Measurements from ENCODE around the gene HSPB8. TPM values are rescaled to one million over a fixed set of nuclear protein-coding genes. Genes with fewer than 3 reads are reported as not detected.
A peak's percentile ranks its signal among the peaks of the same experiment; 100 is the strongest.

Gene HSPB8
- total and polyA plus RNA-seq, 7 donors, result 2.1 to 485 (median 311) TPM

- peak overlapping the region; percentile 70 to 99 (median 82) for H3K27ac ChIP-seq
- intact Hi-C loops (cut with DNase I), result loop anchor here (5.0 kb wide), 1 partner anchor 208 kb away; no protein-coding TSS in a partner anchor
These were observed 26.0 kb downstream of the HSPB8 start for GRCh38 chr12:119204671-119205285.

GRCh38 chr12:119206348-119207062 is 27.8 kb downstream of the HSPB8 start:
- no peaks in the 10 kb centered on the region for H3K27me3 ChIP-seq
- H3K36me3 ChIP-seq, result no peaks in the 10 kb centered on the region
- peaks cover 0 to 75% (median 52%) of the 10 kb centered on the region in 4 donors for H3K4me1 ChIP-seq
- peak; percentile 78 for DNase-seq
- no peaks in the 10 kb centered on the region for H3K9me3 ChIP-seq
- no peak overlapping the region for H3K4me3 ChIP-seq
- intact Hi-C loops (cut with DNase I), result loop anchor here (2.0 to 5.0 kb wide), 2 partner anchors 114 to 206 kb away; no protein-coding TSS in a partner anchor
- TF ChIP-seq EP300 (IDR thresholded peaks at IDR 0.05), result peak in 3 of 4 donors; percentile 4 to 36 (median 34)
- TF ChIP-seq POLR2AphosphoS5 (IDR thresholded peaks at IDR 0.05), result peak; percentile 35 to 81 (median 62)
- TF ChIP-seq POLR2A (IDR thresholded peaks at IDR 0.05), result no peak
- TF ChIP-seq CTCF (IDR thresholded peaks at IDR 0.05), result peak in 3 of 4 experiments; percentile 11 to 28 (median 14)
- peak overlapping the region; percentile 70 to 99 (median 82) for H3K27ac ChIP-seq
- WGBS, 2 donors, result 36 to 60% methylated on average over 8 of the region's 8 CpGs

More at GRCh38 chr12:119204671-119205285, 26.0 kb downstream of the HSPB8 start:
- Histone ChIP-seq H3K36me3 (no peaks in the 10 kb centered on the region), H3K4me1 (peaks cover 0 to 91% (median 59%) of the 10 kb centered on the region in 4 donors), H3K9me3 (no peaks in the 10 kb centered on the region), H3K27me3 (no peaks in the 10 kb centered on the region), H3K4me3 (no peak overlapping the region)
- peak; percentile 79 for DNase-seq
- TF ChIP-seq POLR2AphosphoS5 (IDR thresholded peaks at IDR 0.05), result no peak
- TF ChIP-seq POLR2A (IDR thresholded peaks at IDR 0.05), result no peak
- TF ChIP-seq EP300 (IDR thresholded peaks at IDR 0.05), result no peak
- WGBS, 2 donors, result 72 to 77% methylated on average over 7 of the region's 7 CpGs

GRCh38 chr12:119207063-119207560 is 28.4 kb downstream of the HSPB8 start:
- WGBS, 2 donors, result 87 to 92% methylated on average over 2 of the region's 2 CpGs
- intact Hi-C loops (cut with DNase I), result loop anchor here (2.0 to 5.0 kb wide), 2 partner anchors 114 to 205 kb away; no protein-coding TSS in a partner anchor
- H3K4me1 ChIP-seq, result peaks cover 0 to 72% (median 52%) of the 10 kb centered on the region in 4 donors
- H3K27ac ChIP-seq, result peak overlapping the region; percentile 70 to 99 (median 82)
- H3K36me3 ChIP-seq, result no peaks in the 10 kb centered on the region
- H3K4me3 ChIP-seq, result no peak overlapping the region
- H3K27me3 ChIP-seq, result no peaks in the 10 kb centered on the region
- no peak for TF ChIP-seq CTCF (IDR thresholded peaks at IDR 0.05)
- no peak for TF ChIP-seq EP300 (IDR thresholded peaks at IDR 0.05)
- TF ChIP-seq POLR2A (IDR thresholded peaks at IDR 0.05), result no peak
- no peak for TF ChIP-seq POLR2AphosphoS5 (IDR thresholded peaks at IDR 0.05)
- H3K9me3 ChIP-seq, result no peaks in the 10 kb centered on the region
- no peak for DNase-seq

- Histone ChIP-seq H3K27ac (peak overlapping the region; percentile 70 to 99 (median 82)), H3K4me3 (no peak overlapping the region), H3K36me3 (no peaks in the 10 kb centered on the region), H3K9me3 (no peaks in the 10 kb centered on the region), H3K27me3 (no peaks in the 10 kb centered on the region), H3K4me1 (peaks cover 0 to 57% (median 43%) of the 10 kb centered on the region in 4 donors)
- intact Hi-C loops (cut with DNase I), result loop anchor here (5.0 kb wide), 1 partner anchor 204 kb away; no protein-coding TSS in a partner anchor
- TF ChIP-seq POLR2AphosphoS5 (IDR thresholded peaks at IDR 0.05) (peak; percentile 22 to 81 (median 26)), EP300 (IDR thresholded peaks at IDR 0.05) (peak in 3 of 4 donors; percentile 47 to 72 (median 64)), POLR2A (IDR thresholded peaks at IDR 0.05) (no peak)
- WGBS, 2 donors, result 14 to 36% methylated on average over 6 of the region's 6 CpGs
- DNase-seq, result peak; percentile 94
These were observed 29.9 kb downstream of the HSPB8 start for GRCh38 chr12:119208626-119209061.

GRCh38 chr12:119211884-119212283 is 33.2 kb downstream of the HSPB8 start:
- no peak overlapping the region for H3K27ac ChIP-seq
- no peaks in the 10 kb centered on the region for H3K9me3 ChIP-seq
- peaks cover 0 to 24% (median 24%) of the 10 kb centered on the region in 4 donors for H3K4me1 ChIP-seq
- no peak for DNase-seq
- H3K36me3 ChIP-seq, result no peaks in the 10 kb centered on the region
- intact Hi-C loops (cut with DNase I), result no loop called here
- WGBS, 2 donors, result 77 to 78% methylated on average over 13 of the region's 13 CpGs
- TF ChIP-seq CTCF (IDR thresholded peaks at IDR 0.05) (no peak), EP300 (IDR thresholded peaks at IDR 0.05) (no peak), POLR2A (IDR thresholded peaks at IDR 0.05) (no peak), POLR2AphosphoS5 (IDR thresholded peaks at IDR 0.05) (no peak)
- no peak overlapping the region for H3K4me3 ChIP-seq
- no peaks in the 10 kb centered on the region for H3K27me3 ChIP-seq

Data from sigmoid colon (tissue), 7 donors.